Renal cortical epithelial cell (primary cell): ENCODE data around the gene SLC5A9. TPM values are rescaled to one million over a fixed set of nuclear protein-coding genes. Genes with fewer than 3 reads are reported as not detected.

Source experiments
- total RNA-seq: library from RNA; depleted of rRNA; stranded (reverse); fragments of >200 nt; gene quantifications from 2 replicates; pipeline ENCODE4 v1.2.3, GENCODE V29; 2014

The SLC5A9 gene
- total RNA-seq, 1 donor from 2014 or later = 1.6 TPM

Other genes with a start within 250 kb of the SLC5A9 start
- gene TRABD2B, start 225.3 kb upstream of the SLC5A9 start, total RNA-seq = 1.6 and 6.8 TPM in 2 replicates
- gene SPATA6, start 249.5 kb downstream of the SLC5A9 start, total RNA-seq = 3.0 and 18.4 TPM in 2 replicates